Adrenal gland (tissue), 5 donors: Measurements from ENCODE around the gene HDAC4.

Experiments used
- CTCF ChIP-seq, 6 experiments: fragments of 450-650 bp in 4 of 6; fragments of 200-600 bp in 2 of 6; sonication (generic) in 1 of 6; IDR thresholded peaks; 1 replicate in 5 of 6; 2 replicates in 1 of 6; pipeline versions ENCODE4 v1.5.1 to v1.8.0; 2016 to 2021; ENCODE audit warnings: antibody characterized with exemption in 6 of 6, mild to moderate bottlenecking in 2 of 6, moderate library complexity in 1 of 6
- POLR2A ChIP-seq, 2 donors: fragments of 450-650 bp; IDR thresholded peaks; one replicate each; pipeline ENCODE4 v1.6.1; 2017; ENCODE audit warnings: antibody characterized with exemption in 2 of 2, mild to moderate bottlenecking in 2 of 2, moderate library complexity in 1 of 2
- donor health status: DM: no; HTN: no; CAD: no.

DNA sequence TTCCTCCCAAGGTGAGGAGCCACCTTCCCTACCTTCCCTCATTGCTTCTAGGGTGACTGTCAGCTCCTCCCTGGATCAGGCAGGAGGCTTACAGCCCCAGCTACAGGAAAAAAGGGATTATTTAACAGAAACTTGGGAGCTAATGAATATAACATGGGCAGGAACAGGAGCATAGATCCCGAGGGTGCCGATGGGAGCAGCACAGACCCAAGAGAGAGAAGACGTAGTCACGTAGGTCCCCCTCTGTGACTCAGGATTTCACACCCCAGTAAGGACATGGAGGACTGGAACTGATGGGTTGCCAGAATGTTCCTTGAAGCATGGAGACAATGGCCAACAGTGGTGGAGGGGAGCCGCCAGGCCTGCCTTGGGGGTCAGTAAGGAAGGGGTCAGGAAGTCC, 10.3 kb upstream of the HDAC4 start:
- no peak for TF ChIP-seq CTCF (IDR thresholded peaks at IDR 0.05)
- TF ChIP-seq POLR2A (IDR thresholded peaks at IDR 0.05) = no peak
